Measurements from ENCODE around the gene FAM13A. TPM values are rescaled to one million over a fixed set of nuclear protein-coding genes. Genes with fewer than 3 reads are reported as not detected.

Gene FAM13A
- total and polyA plus RNA-seq, 2 of the 4 experiments (the other 2 are of a cell fraction), result 13.1 to 22.0 TPM

DNA sequence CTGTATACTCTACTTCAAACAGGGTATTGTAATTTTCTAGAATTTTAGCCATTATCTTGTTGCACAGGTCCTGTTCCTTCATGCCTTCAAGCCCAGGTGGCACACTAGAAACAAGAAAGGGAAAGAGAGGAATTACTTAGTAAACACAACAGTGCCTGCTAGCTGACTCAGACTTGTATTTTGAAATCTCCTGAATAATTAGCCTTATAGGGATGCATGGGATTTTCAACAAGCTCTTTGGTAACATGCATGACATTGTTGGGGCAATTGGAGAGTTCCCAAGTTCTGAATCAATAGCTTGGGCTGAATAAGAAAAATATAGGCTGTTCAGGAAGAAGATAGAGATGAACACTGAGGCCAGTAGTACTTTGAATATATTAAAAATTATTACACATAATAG is 118.8 kb downstream of the FAM13A start:
- no peak overlapping the region for H3K14ac ChIP-seq (replicated peaks; ENCODE audit: low read depth, low read length)
- peaks cover 9% of the 10 kb centered on the region for H3K4me1 ChIP-seq (ENCODE audit: control insufficient read depth, insufficient read depth, low read length)
- H4K8ac ChIP-seq (ENCODE audit: low read depth in 2 of 2, low read length in 2 of 2), result no peak overlapping the region
- no peaks in the 10 kb centered on the region for H3K9me3 ChIP-seq (ENCODE audit: control insufficient read depth, insufficient read depth, low read length)
- dilution Hi-C loops (cut with HindIII; ENCODE audit: low sequenced_read_pairs, unreplicated experiment) (no loop called here), in situ Hi-C loops (cut with MboI; ENCODE audit: low sequenced_read_pairs) (no loop called here), intact Hi-C loops (cut with micrococcal nuclease) (no loop called here)
- TF ChIP-seq CEBPB (IDR thresholded peaks at IDR 0.05; ENCODE audit: low read depth, low read length), result peak; percentile 88
- no peak; the same call in 1 of the 2 replicates for TF ChIP-seq RAD21 (IDR thresholded peaks at IDR 0.05; ENCODE audit: low read length)
- peak; percentile 40; the same call in 1 of the 2 replicates for TF ChIP-seq MAZ (IDR thresholded peaks at IDR 0.05; ENCODE audit: borderline replicate concordance, low read depth, low read length)
- TF ChIP-seq, protein P1, sequence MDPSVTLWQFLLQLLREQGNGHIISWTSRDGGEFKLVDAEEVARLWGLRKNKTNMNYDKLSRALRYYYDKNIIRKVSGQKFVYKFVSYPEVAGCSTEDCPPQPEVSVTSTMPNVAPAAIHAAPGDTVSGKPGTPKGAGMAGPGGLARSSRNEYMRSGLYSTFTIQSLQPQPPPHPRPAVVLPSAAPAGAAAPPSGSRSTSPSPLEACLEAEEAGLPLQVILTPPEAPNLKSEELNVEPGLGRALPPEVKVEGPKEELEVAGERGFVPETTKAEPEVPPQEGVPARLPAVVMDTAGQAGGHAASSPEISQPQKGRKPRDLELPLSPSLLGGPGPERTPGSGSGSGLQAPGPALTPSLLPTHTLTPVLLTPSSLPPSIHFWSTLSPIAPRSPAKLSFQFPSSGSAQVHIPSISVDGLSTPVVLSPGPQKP (IDR thresholded peaks at IDR 0.05; ENCODE audit: borderline replicate concordance, low read depth, low read length), result no peak
- no peak for TF ChIP-seq POLR2A (IDR thresholded peaks at IDR 0.05; ENCODE audit: low read depth, low read length)
- TF ChIP-seq, protein P2, sequence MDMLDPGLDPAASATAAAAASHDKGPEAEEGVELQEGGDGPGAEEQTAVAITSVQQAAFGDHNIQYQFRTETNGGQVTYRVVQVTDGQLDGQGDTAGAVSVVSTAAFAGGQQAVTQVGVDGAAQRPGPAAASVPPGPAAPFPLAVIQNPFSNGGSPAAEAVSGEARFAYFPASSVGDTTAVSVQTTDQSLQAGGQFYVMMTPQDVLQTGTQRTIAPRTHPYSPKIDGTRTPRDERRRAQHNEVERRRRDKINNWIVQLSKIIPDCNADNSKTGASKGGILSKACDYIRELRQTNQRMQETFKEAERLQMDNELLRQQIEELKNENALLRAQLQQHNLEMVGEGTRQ (IDR thresholded peaks at IDR 0.05; ENCODE audit: low read depth, low read length), result no peak
- peak; percentile 85 for TF ChIP-seq FOS (IDR thresholded peaks at IDR 0.05; ENCODE audit: low read depth, low read length)
- no peak for TF ChIP-seq SMC3 (IDR thresholded peaks at IDR 0.05; ENCODE audit: low read depth, low read length)
- TF ChIP-seq NFE2L2 (IDR thresholded peaks at IDR 0.05; ENCODE audit: low read depth, low read length), result no peak
- no peak for TF ChIP-seq MXI1 (IDR thresholded peaks at IDR 0.05; ENCODE audit: borderline replicate concordance, low read depth, low read length)
- TF ChIP-seq BHLHE40 (IDR thresholded peaks at IDR 0.05; ENCODE audit: low read depth, low read length), result no peak
- TF ChIP-seq MAFK (IDR thresholded peaks at IDR 0.05; ENCODE audit: low read depth, low read length), result no peak; the same call in 1 of the 2 replicates
- TF ChIP-seq RCOR1 (IDR thresholded peaks at IDR 0.05; ENCODE audit: insufficient replicate concordance, low read length), result no peak
- TF ChIP-seq, protein P3, sequence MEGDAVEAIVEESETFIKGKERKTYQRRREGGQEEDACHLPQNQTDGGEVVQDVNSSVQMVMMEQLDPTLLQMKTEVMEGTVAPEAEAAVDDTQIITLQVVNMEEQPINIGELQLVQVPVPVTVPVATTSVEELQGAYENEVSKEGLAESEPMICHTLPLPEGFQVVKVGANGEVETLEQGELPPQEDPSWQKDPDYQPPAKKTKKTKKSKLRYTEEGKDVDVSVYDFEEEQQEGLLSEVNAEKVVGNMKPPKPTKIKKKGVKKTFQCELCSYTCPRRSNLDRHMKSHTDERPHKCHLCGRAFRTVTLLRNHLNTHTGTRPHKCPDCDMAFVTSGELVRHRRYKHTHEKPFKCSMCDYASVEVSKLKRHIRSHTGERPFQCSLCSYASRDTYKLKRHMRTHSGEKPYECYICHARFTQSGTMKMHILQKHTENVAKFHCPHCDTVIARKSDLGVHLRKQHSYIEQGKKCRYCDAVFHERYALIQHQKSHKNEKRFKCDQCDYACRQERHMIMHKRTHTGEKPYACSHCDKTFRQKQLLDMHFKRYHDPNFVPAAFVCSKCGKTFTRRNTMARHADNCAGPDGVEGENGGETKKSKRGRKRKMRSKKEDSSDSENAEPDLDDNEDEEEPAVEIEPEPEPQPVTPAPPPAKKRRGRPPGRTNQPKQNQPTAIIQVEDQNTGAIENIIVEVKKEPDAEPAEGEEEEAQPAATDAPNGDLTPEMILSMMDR (conservative IDR thresholded peaks at IDR 0.05; ENCODE audit: low read depth, low read length), result no peak
- TF ChIP-seq CHD1 (IDR thresholded peaks at IDR 0.05; ENCODE audit: low read depth, low read length), result no peak
- TF ChIP-seq RFX5 (IDR thresholded peaks at IDR 0.05; ENCODE audit: low read depth, low read length), result no peak
- BruUV-seq (replicated peaks), result no TSS peak
- peak; percentile 96 for DNase-seq
- H2BK5ac ChIP-seq (ENCODE audit: low read depth, low read length, poor library complexity, severe bottlenecking), result peak overlapping the region; percentile 98
- no peak overlapping the region for H3K9ac ChIP-seq (ENCODE audit: low read depth, low read length)
- H3K4me2 ChIP-seq (ENCODE audit: low read depth, low read length), result peak overlapping the region; percentile 54; the same call in 1 of the 2 replicates
- peak overlapping the region; percentile 53; the same call in 1 of the 2 replicates for H3K18ac ChIP-seq (ENCODE audit: low read depth, low read length)
- POLR2A ChIA-PET (ENCODE audit: unreplicated experiment), result no interaction called here
- ATAC-seq (ENCODE audit: low read depth), result peak; percentile 86
- no peak overlapping the region for H3K23ac ChIP-seq (ENCODE audit: low read depth, low read length)
- 0 out of 4 replicates have a peak, but pooled peaks cover 3% of the 10 kb centered on the region in 2 experiments for H3K79me1 ChIP-seq (ENCODE audit: low read depth in 1 of 2, low read length in 2 of 2)
- H2AFZ ChIP-seq (replicated peaks; ENCODE audit: low read length, poor library complexity), result no peak overlapping the region
- H3K56ac ChIP-seq (ENCODE audit: extremely low read depth, insufficient read depth, low read length), result no peak overlapping the region
- H4K5ac ChIP-seq (ENCODE audit: low read depth, low read length), result no peak overlapping the region
- no peak overlapping the region for H3K4me3 ChIP-seq (ENCODE audit: insufficient read depth, low read depth, low read length)
- H2BK15ac ChIP-seq (ENCODE audit: low read depth, low read length), result no peak overlapping the region
- H3K36me3 ChIP-seq (ENCODE audit: control insufficient read depth, insufficient read depth, low read length), result no peaks in the 10 kb centered on the region
- H3K9me1 ChIP-seq (ENCODE audit: insufficient read depth, low read length), result peaks cover 2% of the 10 kb centered on the region
- no peak overlapping the region for H2AK9ac ChIP-seq (replicated peaks; ENCODE audit: low read depth, low read length, poor library complexity)
- H2AK5ac ChIP-seq (ENCODE audit: low read depth, low read length), result no peak overlapping the region
- no peak overlapping the region for H2BK20ac ChIP-seq (ENCODE audit: low read depth, low read length)
- H2BK120ac ChIP-seq (ENCODE audit: low read depth, low read length), result no peak overlapping the region
- peak overlapping the region; percentile 34; the same call in 1 of the 2 replicates for H3K27ac ChIP-seq (ENCODE audit: insufficient read depth, low read length)
- CTCF ChIA-PET, result no interaction called here
- no peak overlapping the region for H4K91ac ChIP-seq (ENCODE audit: insufficient read depth, low read depth, low read length)
- H4K20me1 ChIP-seq (ENCODE audit: insufficient read depth, low read length), result no peaks in the 10 kb centered on the region
- H3K4ac ChIP-seq (ENCODE audit: low read depth, low read length), result no peak overlapping the region
- H3K27me3 ChIP-seq (ENCODE audit: control insufficient read depth, insufficient read depth, low read length), result no peaks in the 10 kb centered on the region

Data from IMR-90 (cell line).